GM12873 (cell line): ENCODE measurements around the gene ADGRB3.

Experiments used
- TF ChIP-seq, protein P1 (sequence below): IDR thresholded peaks from 2 replicates; pipeline ENCODE4 v1.5.1; 2012; ENCODE audit warnings: low read depth, mild to moderate bottlenecking, moderate library complexity, low read length, control low read depth; ENCODE audit not compliant: insufficient read depth; ENCODE audit errors: missing control alignments

The ADGRB3 gene

DNA sequence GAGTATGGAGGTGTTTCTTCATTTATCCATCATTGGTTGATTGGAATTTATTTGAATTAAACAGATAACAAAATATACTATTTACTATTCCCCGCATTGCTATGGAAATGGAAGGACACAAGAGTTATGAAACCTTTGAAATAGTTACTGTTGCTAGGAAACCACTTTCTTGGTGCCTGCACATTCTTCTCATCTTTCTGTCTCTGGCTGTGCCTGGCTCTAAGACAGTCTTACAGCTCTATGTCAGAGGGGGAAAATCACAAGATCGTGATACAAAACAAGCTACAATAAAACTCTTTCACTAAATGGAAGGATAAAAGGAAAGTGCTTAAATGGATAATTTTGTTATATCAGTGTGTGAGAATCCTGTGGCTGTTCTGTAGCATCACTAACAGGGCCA lies 708.8 kb downstream of the ADGRB3 start:
- TF ChIP-seq, protein P1, sequence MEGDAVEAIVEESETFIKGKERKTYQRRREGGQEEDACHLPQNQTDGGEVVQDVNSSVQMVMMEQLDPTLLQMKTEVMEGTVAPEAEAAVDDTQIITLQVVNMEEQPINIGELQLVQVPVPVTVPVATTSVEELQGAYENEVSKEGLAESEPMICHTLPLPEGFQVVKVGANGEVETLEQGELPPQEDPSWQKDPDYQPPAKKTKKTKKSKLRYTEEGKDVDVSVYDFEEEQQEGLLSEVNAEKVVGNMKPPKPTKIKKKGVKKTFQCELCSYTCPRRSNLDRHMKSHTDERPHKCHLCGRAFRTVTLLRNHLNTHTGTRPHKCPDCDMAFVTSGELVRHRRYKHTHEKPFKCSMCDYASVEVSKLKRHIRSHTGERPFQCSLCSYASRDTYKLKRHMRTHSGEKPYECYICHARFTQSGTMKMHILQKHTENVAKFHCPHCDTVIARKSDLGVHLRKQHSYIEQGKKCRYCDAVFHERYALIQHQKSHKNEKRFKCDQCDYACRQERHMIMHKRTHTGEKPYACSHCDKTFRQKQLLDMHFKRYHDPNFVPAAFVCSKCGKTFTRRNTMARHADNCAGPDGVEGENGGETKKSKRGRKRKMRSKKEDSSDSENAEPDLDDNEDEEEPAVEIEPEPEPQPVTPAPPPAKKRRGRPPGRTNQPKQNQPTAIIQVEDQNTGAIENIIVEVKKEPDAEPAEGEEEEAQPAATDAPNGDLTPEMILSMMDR: no peak

DNA sequence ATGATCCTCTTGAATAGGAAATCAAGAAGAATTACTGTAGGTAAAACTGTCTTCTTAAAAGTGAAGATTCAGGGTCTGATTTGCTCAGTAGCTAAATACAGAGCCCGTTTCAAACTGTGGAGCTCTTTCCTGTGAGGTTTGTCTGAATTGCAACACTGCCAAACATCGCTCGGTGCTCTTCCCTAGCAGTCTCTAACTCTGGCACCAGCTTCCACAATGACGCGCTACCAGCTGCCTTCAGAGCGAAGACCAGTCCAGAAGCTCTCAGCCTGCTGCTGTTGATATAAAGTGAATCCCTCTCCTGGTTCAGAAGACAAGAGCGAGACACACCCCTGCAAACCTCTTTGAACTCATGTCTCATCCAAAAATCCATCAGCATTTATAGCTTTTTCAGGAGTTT lies 714.7 kb downstream of the ADGRB3 start:
- TF ChIP-seq, protein P1: no peak

DNA sequence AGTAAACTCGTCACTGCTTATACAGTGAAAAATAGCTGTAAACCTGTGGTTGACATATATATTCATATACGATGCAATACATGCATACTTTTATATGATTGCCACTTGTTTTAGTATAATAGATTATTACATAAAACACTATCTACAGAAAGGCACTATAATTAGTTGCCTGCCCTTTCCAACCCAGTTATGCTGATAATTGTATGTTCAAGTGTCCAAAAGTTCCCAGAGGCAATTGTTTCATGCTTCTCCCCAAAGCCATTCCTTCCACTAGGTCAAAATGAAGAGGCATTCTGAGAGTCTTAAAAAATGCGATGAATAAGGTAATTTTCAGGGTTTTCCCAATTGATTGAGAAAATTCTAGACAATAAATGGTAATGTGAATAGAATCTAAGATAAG lies 727.1 kb downstream of the ADGRB3 start:
- TF ChIP-seq, protein P1: no peak

DNA sequence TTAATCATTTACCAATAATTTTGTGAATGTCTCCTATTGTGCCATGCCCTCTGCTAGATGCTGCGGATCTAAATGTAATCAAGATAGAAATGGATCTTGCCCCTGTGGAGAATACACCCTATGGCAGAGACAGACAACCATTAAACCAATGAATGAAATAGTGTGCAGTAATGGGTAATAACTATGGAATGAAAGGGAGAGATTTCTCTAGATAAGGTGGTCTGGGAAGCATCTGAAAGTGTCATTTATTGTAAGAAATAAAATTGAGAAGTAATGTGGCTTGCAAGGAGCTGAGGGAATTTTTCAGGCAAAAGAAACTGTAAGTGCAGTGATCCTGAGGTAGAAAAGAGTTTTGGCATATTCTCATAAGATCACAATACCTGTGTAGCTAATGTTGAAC lies 731.7 kb downstream of the ADGRB3 start:
- TF ChIP-seq, protein P1: no peak

DNA sequence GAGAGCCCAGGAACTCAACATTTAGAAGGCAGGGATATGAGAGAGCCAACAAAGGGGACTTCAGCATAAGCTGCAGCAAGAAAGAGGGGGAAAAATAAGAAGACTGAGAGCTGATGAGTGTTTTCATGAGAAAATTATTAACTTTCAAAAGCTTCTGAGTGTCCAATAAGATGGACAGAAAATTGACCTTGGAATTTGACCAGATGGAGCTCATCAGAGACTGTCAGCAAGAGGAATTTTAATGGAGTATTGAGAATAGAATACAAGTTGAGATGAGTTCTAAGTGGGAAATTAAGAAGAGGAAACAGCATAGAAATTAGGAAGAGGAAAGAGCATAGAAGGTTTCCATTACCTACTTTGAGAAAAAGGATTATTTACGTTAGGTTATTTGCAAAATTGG lies 733.5 kb downstream of the ADGRB3 start:
- TF ChIP-seq, protein P1: no peak

DNA sequence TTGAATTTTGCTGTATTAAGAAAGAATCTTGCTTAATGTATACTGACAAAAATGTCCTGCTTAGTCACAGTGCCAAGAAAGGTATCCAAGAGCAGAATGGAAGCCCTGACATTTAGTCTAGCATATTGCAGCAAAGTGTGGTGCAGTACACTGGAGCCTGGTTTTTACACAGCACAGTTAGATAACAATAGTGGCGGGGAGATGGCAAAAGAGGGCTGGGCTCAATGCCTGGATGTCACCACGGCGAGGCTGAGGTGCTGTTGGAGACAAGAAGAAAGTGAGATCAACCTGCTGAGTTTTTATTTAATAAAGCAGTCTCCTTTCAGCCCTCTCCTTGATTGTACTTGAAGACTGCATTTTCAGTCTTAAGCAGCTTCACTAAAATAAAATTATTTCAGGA lies 735.7 kb downstream of the ADGRB3 start:
- TF ChIP-seq, protein P1: no peak

DNA sequence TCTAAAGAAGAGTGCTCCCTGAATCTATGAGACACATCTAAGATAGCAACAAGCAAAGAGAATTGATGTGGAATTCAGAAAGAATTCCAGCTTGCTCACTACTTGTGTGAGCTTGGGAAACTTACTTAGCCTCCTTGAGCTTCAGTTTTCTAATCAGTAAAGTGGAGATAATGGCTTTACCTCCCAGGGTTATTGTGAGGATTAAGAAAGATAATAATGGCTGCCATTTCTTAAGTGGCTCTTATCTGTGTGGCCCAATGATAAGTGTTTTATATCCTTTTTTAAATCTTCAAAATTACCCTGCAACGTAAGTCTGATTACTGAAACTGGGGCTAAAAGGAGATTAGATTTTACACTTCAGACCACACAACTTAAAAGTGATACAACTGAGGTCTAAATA lies 743.2 kb downstream of the ADGRB3 start:
- TF ChIP-seq, protein P1: no peak
